Spleen (tissue), 11 donors: ENCODE measurements around the gene BAG1. TPM values are rescaled to one million over a fixed set of nuclear protein-coding genes. Genes with fewer than 3 reads are reported as not detected.

Experiments used
- DNase-seq: peaks from one replicate; pipeline ENCODE4 v3.0.0-alpha.2; 2020
- H3K27ac ChIP-seq, 8 donors: fragments of 200-600 bp; sonication (generic) in 7 of 8; 1 replicate in 4 of 8; 2 replicates in 4 of 8; pipeline versions ENCODE4 v1.5.0 to v1.8.0; 2016 to 2021; ENCODE audit warnings: inconsistent platforms in 4 of 8, mild to moderate bottlenecking in 4 of 8, moderate library complexity in 1 of 8
- H3K27me3 ChIP-seq, 7 donors: fragments of 200-600 bp; sonication (generic) in 6 of 7; replicated peaks in 1 of 7; 1 replicate in 4 of 7; 2 replicates in 3 of 7; pipeline versions ENCODE4 v1.5.0 to v1.8.0; 2016 to 2021; ENCODE audit warnings: inconsistent platforms in 3 of 7, mild to moderate bottlenecking in 1 of 7
- H3K36me3 ChIP-seq, 6 donors: fragments of 200-600 bp; sonication (generic) in 5 of 6; 1 replicate in 4 of 6; 2 replicates in 2 of 6; pipeline versions ENCODE4 v1.5.0 to v1.8.0; 2016 to 2021; ENCODE audit warnings: inconsistent platforms in 2 of 6
- H3K4me1 ChIP-seq, 6 donors: fragments of 200-600 bp; sonication (generic) in 5 of 6; 1 replicate in 3 of 6; 2 replicates in 3 of 6; pipeline versions ENCODE4 v1.5.0 to v1.8.0; 2016 to 2021; ENCODE audit warnings: inconsistent platforms in 3 of 6
- H3K4me3 ChIP-seq, 8 donors: fragments of 200-600 bp; sonication (generic) in 7 of 8; 1 replicate in 4 of 8; 2 replicates in 4 of 8; pipeline versions ENCODE4 v1.5.0 to v1.8.0; 2016 to 2021; ENCODE audit warnings: inconsistent platforms in 4 of 8, mild to moderate bottlenecking in 4 of 8, moderate library complexity in 2 of 8
- H3K9me3 ChIP-seq, 8 donors: fragments of 200-600 bp; sonication (generic) in 7 of 8; 1 replicate in 4 of 8; 2 replicates in 4 of 8; pipeline versions ENCODE4 v1.5.0 to v1.8.0; 2016 to 2021; ENCODE audit warnings: inconsistent platforms in 4 of 8
- POLR2A ChIP-seq, 3 donors: fragments of 450-650 bp; IDR thresholded peaks; one replicate each; pipeline ENCODE4 v1.5.1; 2017; ENCODE audit warnings: antibody characterized with exemption in 3 of 3, mild to moderate bottlenecking in 1 of 3
- POLR2AphosphoS5 ChIP-seq, 3 donors: sonication (generic); formaldehyde crosslinking; IDR thresholded peaks; one replicate each; pipeline ENCODE4 v1.5.1; 2017; ENCODE audit warnings: antibody characterized with exemption in 3 of 3
- WGBS, 5 donors: extraction: QIAGEN DNeasy Blood & Tissue Kit in 3 of 5; methylation state at CpG; one replicate each; pipeline versions ENCODE4 v1.1.5 to v1.1.7; 2013 to 2018; 5-methylcytosine and 5-hydroxymethylcytosine counted together
- intact Hi-C: fragments of 100-400 bp; cut with DNase I; formaldehyde crosslinking; loops from one replicate; pipeline ENCODE4 v1.15.0; 2023; ENCODE audit warnings: low total_unique reads
- polyA plus RNA-seq, 3 donors: library from polyadenylated mRNA; stranded (reverse); fragments of 200-250 nt; gene quantifications; one replicate each; pipeline ENCODE4 v1.2.1, GENCODE V29; 2013
- total RNA-seq, 7 donors: library from RNA; depleted of rRNA in 3 of 7; stranded (reverse); fragments of >200 nt in 3 of 7; fragmentation: NEBNext Ultra II Directional in 4 of 7; extraction: Animal tissue kit (Norgen Biotek cat#: 25700) in 4 of 7; gene quantifications; one replicate each; pipeline versions ENCODE4 v1.1.0 to v1.2.1, GENCODE V29; 2016 to 2021
- TF ChIP-seq, protein P1 (sequence below), 11 experiments: fragments of 200-600 bp in 7 of 11; fragments of 450-650 bp in 4 of 11; sonication (generic) in 4 of 11; IDR thresholded peaks in 8 of 11; conservative IDR thresholded peaks in 3 of 11; 1 replicate in 7 of 11; 2 replicates in 4 of 11; pipeline versions ENCODE4 v1.4.0 to v1.8.0; 2016 to 2021; ENCODE audit warnings: antibody characterized with exemption in 11 of 11, inconsistent platforms in 4 of 11, mild to moderate bottlenecking in 1 of 11
- donor health status: healthy with polysubstance abuse.
- donor health status: DM: no; HTN: no; CAD: no; lungs with moderate emphysema.
- donor health status: DM: no; HTN: no; CAD: no.
- donor health status: Bipolar disorder and iron deficiency.
- donor health status: healthy.
- donor health status: DM: no; HTN: no; CAD: no.
- donor health status: DM: yes; HTN: yes; CAD: no.

Gene BAG1
- total and polyA plus RNA-seq, 10 donors: 49.9 to 102 (median 70.9) TPM

DNA sequence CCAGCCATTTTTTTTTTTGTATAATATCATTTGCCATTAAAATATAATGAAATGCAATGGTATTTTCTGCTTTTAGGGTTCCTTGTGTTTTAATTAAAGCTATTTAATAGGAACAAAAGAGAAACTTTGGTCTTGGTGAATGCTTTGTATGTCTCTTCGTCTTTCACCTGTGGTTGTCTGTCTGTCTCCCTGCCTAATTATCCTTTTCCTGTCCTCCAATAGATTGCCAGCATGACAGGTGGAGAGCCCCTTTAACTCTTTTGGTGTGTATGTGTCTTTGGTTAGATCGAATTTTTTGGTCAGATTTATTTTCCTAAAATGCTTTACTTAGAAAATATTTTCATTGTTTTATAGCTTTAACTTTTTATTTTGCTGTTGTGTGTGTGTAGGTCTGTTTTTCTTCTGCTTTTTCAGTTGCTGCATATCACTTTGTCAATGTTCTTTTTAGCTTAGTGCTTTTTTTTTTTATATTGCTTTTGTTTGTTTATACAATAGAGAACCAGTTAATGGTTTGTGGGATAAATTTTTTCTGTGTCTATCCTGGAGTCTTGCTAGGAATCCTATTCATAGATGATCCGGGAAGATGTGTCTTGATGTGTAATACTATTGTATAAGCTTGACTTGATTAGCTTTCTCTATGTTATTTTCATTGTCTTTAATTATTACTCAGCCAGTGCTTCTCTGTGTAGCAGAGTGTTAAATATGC lies 8.9 kb upstream of the BAG1 start:
- Histone ChIP-seq H3K27ac (no peak overlapping the region), H3K27me3 (no peaks in the 10 kb centered on the region), H3K9me3 (no peaks in the 10 kb centered on the region), H3K4me3 (no peak overlapping the region), H3K36me3 (peaks cover 6 to 100% (median 93%) of the 10 kb centered on the region in 6 donors), H3K4me1 (peaks cover 0 to 7% (median 0%) of the 10 kb centered on the region in 6 donors)
- no peak for DNase-seq
- intact Hi-C loops: no loop called here
- TF ChIP-seq POLR2A (IDR thresholded peaks at IDR 0.05) (no peak), POLR2AphosphoS5 (IDR thresholded peaks at IDR 0.05) (no peak)
- TF ChIP-seq, protein P1, sequence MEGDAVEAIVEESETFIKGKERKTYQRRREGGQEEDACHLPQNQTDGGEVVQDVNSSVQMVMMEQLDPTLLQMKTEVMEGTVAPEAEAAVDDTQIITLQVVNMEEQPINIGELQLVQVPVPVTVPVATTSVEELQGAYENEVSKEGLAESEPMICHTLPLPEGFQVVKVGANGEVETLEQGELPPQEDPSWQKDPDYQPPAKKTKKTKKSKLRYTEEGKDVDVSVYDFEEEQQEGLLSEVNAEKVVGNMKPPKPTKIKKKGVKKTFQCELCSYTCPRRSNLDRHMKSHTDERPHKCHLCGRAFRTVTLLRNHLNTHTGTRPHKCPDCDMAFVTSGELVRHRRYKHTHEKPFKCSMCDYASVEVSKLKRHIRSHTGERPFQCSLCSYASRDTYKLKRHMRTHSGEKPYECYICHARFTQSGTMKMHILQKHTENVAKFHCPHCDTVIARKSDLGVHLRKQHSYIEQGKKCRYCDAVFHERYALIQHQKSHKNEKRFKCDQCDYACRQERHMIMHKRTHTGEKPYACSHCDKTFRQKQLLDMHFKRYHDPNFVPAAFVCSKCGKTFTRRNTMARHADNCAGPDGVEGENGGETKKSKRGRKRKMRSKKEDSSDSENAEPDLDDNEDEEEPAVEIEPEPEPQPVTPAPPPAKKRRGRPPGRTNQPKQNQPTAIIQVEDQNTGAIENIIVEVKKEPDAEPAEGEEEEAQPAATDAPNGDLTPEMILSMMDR (IDR thresholded peaks at IDR 0.05 in 8 of 11, conservative IDR thresholded peaks at IDR 0.05 in 3 of 11): no peak
- WGBS, 5 donors: 83 to 88% (median 87%) methylated on average over 3 of the region's 3 CpGs

DNA sequence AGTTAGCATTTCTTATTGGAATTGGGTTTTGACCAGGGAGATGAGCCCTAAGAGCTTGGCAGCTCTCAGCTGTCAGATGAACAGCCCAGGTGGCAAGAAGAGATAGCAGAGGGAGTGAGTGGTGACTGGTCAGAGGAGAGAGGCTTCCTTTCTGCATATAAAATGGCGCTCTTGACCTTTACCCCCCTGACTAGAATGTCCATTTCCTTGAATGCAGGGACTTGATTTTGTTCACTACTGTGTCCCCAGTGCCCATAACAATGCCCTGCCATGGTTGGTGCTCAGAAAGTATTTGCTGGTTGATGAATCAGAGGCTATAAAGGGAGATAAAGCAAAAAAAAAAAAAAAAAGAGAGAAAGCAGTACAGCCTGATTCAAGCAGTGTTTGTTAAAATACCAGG lies 7.6 kb upstream of the BAG1 start:
- H3K27me3 ChIP-seq: no peaks in the 10 kb centered on the region
- H3K4me3 ChIP-seq: no peak overlapping the region
- intact Hi-C loops: no loop called here
- peaks cover 0 to 21% (median 8%) of the 10 kb centered on the region in 6 donors for H3K4me1 ChIP-seq
- WGBS, 5 donors: 87 to 100% (median 95%) methylated on average over 1 of the region's 1 CpG
- TF ChIP-seq POLR2A (IDR thresholded peaks at IDR 0.05) (no peak), POLR2AphosphoS5 (IDR thresholded peaks at IDR 0.05) (no peak)
- TF ChIP-seq, protein P1 (IDR thresholded peaks at IDR 0.05 in 8 of 11, conservative IDR thresholded peaks at IDR 0.05 in 3 of 11): no peak
- peaks cover 4 to 100% (median 89%) of the 10 kb centered on the region in 6 donors for H3K36me3 ChIP-seq
- H3K9me3 ChIP-seq: no peaks in the 10 kb centered on the region
- no peak overlapping the region for H3K27ac ChIP-seq
- DNase-seq: no peak

DNA sequence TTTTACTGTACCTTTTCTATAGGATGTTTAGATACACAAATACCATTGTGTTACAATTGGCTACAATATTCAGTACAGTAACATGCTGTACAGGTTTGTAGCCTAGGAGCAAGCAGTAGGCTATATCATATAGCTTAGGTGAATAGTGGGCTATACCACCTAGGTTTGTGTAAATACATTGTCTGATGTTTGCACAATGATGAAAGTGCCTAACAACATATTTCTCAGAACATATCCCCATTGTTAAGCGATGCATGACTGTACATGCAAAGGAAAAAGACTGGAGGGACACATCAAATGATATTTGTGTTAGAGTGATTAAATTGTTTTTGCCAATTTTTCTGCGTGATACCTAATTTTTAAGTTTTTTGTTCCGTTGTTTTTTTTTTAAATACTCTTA lies 5.6 kb upstream of the BAG1 start:
- WGBS, 5 donors: 95 to 98% (median 97%) methylated on average over 3 of the region's 3 CpGs
- intact Hi-C loops: no loop called here
- H3K9me3 ChIP-seq: no peaks in the 10 kb centered on the region
- TF ChIP-seq POLR2AphosphoS5 (IDR thresholded peaks at IDR 0.05) (no peak), POLR2A (IDR thresholded peaks at IDR 0.05) (no peak)
- TF ChIP-seq, protein P1 (IDR thresholded peaks at IDR 0.05 in 8 of 11, conservative IDR thresholded peaks at IDR 0.05 in 3 of 11): no peak
- no peak overlapping the region for H3K27ac ChIP-seq
- H3K27me3 ChIP-seq: no peaks in the 10 kb centered on the region
- peaks cover 0 to 93% (median 74%) of the 10 kb centered on the region in 6 donors for H3K36me3 ChIP-seq
- peaks cover 9 to 40% (median 27%) of the 10 kb centered on the region in 6 donors for H3K4me1 ChIP-seq
- no peak overlapping the region for H3K4me3 ChIP-seq
- no peak for DNase-seq

DNA sequence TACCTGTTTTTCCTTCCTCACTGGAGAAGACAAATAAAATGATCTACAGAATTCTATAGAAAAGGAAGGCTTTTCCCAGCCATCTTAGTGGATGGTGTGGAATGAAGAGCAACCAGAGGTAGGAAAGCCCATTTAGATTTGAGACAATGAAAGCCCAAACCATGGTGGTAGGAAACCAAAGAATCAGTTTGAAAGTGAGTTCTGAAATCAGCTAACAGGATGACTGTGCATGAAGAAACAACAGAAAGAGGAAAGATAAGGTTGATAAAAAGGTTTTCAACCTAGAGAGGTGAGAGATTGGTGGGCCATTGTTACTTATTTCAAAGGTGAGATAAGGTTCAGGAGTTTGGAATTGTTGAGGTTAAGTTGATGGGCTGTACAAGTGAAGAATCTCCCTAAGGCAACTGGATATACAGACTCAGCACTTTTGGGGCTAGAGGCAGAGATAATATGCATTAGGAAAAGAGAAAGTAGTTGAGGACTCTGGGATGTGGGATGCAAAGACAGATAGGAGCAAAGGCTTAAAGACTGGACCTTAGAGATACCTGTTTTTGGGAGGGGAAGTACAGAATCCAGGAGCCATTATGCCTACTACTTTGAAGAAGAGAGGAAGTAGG lies 2.8 kb upstream of the BAG1 start:
- no peaks in the 10 kb centered on the region for H3K27me3 ChIP-seq
- no peak for DNase-seq
- peak overlapping the region in 1 of 8 donors; percentile 12 for H3K27ac ChIP-seq
- H3K4me3 ChIP-seq: no peak overlapping the region
- no peaks in the 10 kb centered on the region for H3K9me3 ChIP-seq
- H3K4me1 ChIP-seq: peaks cover 16 to 58% (median 41%) of the 10 kb centered on the region in 6 donors
- peaks cover 0 to 68% (median 51%) of the 10 kb centered on the region in 6 donors for H3K36me3 ChIP-seq
- TF ChIP-seq POLR2AphosphoS5 (IDR thresholded peaks at IDR 0.05): no peak
- TF ChIP-seq, protein P1 (IDR thresholded peaks at IDR 0.05 in 8 of 11, conservative IDR thresholded peaks at IDR 0.05 in 3 of 11): no peak
- intact Hi-C loops: no loop called here
